Mesodermal cell (in vitro differentiated cells): ENCODE results near the gene INPP5D.
"Not testable (repeated sequence)": the region's sequence is repeated elsewhere in the genome, so short reads cannot be mapped to it uniquely, and the experiment has no call there.

Experiments used
- H3K27ac ChIP-seq: 2 replicates; pipeline ENCODE4 v1.7.0; 2013; ENCODE audit warnings: mild to moderate bottlenecking, low read depth, low read length, moderate library complexity; ENCODE audit not compliant: severe bottlenecking
- H3K36me3 ChIP-seq: 2 replicates; pipeline ENCODE4 v1.7.1; 2013; ENCODE audit warnings: mild to moderate bottlenecking, low read length, moderate library complexity; ENCODE audit not compliant: control insufficient read depth, insufficient read depth
- H3K4me1 ChIP-seq: one replicate; pipeline ENCODE4 v1.7.1; 2013; ENCODE audit warnings: mild to moderate bottlenecking, low read length; ENCODE audit not compliant: insufficient read depth, control insufficient read depth, poor library complexity, severe bottlenecking
- H3K4me3 ChIP-seq: 2 replicates; pipeline ENCODE4 v1.7.0; 2013; ENCODE audit warnings: low read length, control low read depth, mild to moderate bottlenecking; ENCODE audit not compliant: insufficient read depth, poor library complexity, severe bottlenecking; ENCODE audit errors: extremely low read depth
- H3K9me3 ChIP-seq: 2 replicates; pipeline ENCODE4 v1.7.1; 2013; ENCODE audit warnings: mild to moderate bottlenecking, low read length, moderate library complexity; ENCODE audit not compliant: control insufficient read depth
- WGBS, 2 experiments: methylation state at CpG; one replicate each; pipeline ENCODE4 v1.1.5; 2013; ENCODE audit warnings: missing lambda C conversion rate in 2 of 2; ENCODE audit not compliant: insufficient coverage in 2 of 2; 5-methylcytosine and 5-hydroxymethylcytosine counted together

INPP5D gene

DNA sequence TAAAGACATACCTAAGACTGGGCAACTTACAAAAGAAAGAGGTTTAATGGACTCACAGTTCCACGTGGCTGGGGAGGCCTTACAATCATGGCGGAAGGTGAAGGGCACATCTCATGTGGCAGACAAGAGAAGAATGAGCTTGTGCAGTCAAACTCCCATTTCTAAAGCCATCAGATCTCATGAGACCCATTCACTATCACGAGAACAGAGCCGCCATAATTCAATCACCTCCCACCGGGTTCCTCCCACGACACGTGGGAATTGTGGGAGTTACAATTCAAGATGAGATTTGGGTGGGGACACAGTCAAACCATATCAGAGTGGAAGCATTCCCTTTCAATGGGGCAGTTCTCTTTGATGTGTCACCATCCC, 39.7 kb downstream of the INPP5D start:
- not testable (repeated sequence) for H3K36me3 ChIP-seq, H3K27ac ChIP-seq, H3K9me3 ChIP-seq, H3K4me3 ChIP-seq, H3K4me1 ChIP-seq
- WGBS, 2 experiments = 90 to 95% methylated on average over 2 to 7 of the region's 7 CpGs

DNA sequence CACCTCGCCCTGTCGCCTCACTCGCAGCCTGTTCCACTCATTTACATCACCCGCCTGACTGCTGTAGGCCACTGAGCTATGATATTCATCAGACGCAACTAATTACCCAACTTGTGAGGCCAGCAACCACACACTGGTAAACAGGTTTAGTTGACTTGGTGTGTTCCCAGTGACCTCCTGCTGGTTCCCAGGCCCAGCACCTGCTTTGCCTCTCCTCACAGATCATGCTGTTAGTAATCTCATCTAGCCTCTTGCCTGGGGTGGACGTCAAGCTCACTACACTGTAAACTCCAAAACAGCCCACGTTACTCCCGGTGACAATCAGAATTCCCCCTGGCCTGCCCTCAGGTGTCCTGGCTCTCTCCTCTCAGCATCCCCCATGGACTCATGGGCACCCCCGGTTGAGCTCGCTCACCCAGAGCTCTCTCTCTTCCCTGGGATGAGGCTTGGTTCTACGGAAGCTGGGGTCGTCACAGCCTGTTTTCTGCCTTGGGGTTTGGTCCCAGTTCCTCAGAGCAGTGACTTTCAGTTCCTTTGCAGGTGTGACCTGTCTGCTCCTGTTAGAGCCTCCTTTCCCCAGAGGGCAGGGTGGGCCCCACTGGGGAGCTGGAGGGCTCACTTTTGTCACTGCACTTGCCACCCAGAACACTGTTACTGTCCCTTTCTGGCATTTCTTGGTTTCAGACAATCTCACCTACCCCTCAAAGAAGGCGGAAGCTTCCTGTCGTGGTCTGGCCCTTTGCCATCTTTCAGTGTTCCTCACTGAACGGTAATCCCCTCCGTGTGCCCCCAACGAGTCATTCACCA, 40.3 kb downstream of the INPP5D start:
- Histone ChIP-seq H3K9me3 (no peaks in the 10 kb centered on the region), H3K4me1 (no peaks in the 10 kb centered on the region), H3K4me3 (no peak overlapping the region), H3K27ac (no peak overlapping the region), H3K36me3 (no peaks in the 10 kb centered on the region)
- WGBS, 2 experiments = 89 to 95% methylated on average over 16 to 17 of the region's 17 CpGs

DNA sequence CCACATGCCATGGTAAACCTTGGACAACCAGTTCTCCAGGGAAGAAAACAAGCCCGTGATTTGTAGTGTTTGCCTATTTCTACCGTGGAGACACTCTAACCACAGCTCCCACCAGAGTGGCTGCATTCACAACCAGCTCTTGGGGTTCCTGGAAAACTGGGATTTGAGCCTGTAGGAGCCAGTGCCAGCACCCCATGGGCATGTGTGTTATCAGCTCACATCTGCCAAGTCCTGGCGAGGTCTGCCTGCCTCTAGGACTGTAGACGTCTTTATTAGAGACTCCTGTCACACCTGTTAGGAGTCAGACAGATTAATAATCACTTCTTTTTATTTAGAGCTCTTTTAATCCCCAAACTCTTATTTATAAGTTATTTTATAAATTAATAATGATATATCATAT, 41.0 kb downstream of the INPP5D start:
- Histone ChIP-seq H3K4me1 (no peaks in the 10 kb centered on the region), H3K4me3 (no peak overlapping the region), H3K36me3 (no peaks in the 10 kb centered on the region), H3K27ac (no peak overlapping the region), H3K9me3 (no peaks in the 10 kb centered on the region)
- WGBS, 2 experiments = 92 to 94% methylated on average over 2 to 3 of the region's 4 CpGs

DNA sequence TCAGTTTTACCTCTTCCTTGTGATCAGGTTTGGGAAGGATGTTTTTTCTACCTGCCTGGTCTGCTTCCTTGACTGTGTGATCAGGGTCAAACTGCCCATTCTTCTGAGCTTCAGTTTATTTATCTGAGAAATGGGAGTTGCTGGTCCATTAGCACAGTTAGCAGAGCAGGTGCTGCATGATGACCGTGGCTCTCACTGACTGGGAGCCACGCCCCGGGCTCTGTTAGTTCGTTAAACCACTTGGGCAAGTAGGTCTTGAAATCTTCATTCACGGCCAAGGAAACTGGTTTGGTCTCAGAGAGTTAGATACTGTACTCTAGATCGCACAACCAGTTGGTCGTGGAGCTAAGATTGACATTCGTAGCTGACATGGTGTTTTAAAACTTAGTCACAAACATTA, 41.7 kb downstream of the INPP5D start:
- 85% methylated on average over 7 of the region's 8 CpGs for WGBS, 2 experiments
- Histone ChIP-seq H3K4me3 (no peak overlapping the region), H3K36me3 (no peaks in the 10 kb centered on the region), H3K27ac (no peak overlapping the region), H3K4me1 (no peaks in the 10 kb centered on the region), H3K9me3 (no peaks in the 10 kb centered on the region)

DNA sequence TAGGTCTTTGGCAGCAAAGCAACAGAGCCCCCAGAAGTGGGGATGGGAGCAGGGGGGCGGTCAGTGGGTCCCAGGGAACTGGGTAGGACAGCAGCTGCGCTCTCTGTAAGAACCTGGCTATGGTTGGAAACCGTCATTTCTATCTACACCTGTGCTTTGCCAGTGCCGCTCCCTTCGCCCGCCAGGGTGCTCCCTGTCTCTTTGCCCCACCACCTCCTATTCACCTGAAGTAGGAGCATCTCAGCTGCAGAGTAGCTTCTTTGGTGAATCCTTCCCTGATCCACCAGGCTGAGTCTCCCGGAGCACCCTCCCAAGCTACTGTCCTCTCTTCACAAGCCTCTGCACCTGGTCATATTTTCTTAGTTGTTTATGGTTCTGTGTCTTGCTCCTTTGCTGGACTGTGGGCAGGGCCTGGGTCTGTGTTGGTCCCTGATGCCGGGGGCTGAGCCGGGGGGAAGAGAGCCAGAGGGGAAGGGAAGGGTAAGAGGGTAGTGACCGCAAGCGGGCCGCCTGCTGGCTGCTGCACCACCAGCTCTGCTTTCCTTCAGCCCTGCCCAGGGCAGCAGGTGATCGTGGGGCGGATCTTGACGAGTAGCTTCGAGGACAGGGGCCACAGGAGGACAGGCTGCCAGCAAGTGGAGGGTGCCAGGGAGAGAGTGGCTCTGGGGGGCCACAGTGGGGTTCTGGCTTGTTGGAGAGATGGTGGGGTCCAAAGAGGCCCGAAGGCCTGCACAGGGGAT, 45.2 kb downstream of the INPP5D start:
- H3K9me3 ChIP-seq = no peaks in the 10 kb centered on the region
- 89 to 91% methylated on average over 13 to 15 of the region's 17 CpGs for WGBS, 2 experiments
- H3K27ac ChIP-seq = no peak overlapping the region
- H3K4me3 ChIP-seq = no peak overlapping the region
- H3K36me3 ChIP-seq = no peaks in the 10 kb centered on the region
- no peaks in the 10 kb centered on the region for H3K4me1 ChIP-seq

DNA sequence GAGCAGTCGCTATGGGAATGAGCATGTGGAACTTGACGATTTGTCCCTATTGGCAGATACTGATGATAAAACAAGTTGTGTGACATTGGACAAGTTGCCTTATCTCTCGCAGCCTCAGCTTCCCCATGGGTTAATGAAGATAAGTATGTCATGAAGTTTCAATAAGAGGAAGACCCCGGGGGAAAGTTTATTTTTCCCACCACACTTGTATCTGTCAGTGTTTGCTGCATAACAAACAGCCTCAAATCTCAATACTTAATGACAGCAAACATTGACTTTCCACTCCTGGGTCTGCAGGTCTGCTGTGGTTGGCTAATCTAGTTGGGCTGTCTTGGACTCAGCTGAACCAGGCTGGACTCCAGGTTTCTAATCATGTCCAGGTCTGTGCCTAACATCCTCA, 45.8 kb downstream of the INPP5D start:
- 93 to 94% methylated on average over 2 to 4 of the region's 4 CpGs for WGBS, 2 experiments

DNA sequence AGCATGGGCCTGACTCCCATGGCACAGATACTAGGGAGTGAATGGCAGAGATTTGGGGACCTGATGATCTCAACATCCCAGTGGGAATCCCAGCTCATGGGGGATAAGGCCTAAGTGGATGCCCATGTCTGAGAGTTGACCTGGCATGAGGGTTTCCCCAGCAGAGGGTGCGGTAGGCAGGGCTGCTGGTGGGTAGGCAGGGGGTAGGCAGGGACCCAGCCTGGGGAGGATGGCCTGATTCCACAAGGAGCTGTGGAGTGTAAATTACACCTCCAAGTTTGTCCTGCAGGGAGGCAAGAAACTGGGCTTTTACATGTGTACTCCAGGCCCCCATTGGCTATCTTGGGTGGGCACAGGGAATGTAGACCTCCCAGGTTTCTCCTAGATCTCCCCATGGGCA, 46.9 kb downstream of the INPP5D start:
- 86 to 100% methylated on average over 1 of the region's 1 CpG for WGBS, 2 experiments
- H3K27ac ChIP-seq = no peak overlapping the region
- H3K4me1 ChIP-seq = no peaks in the 10 kb centered on the region
- H3K4me3 ChIP-seq = no peak overlapping the region
- H3K36me3 ChIP-seq = no peaks in the 10 kb centered on the region
- no peaks in the 10 kb centered on the region for H3K9me3 ChIP-seq

More for the DNA sequence above, 45.8 kb downstream of the INPP5D start:
- H3K9me3 ChIP-seq = no peaks in the 10 kb centered on the region
- no peaks in the 10 kb centered on the region for H3K4me1 ChIP-seq
- no peak overlapping the region for H3K4me3 ChIP-seq
- H3K27ac ChIP-seq = no peak overlapping the region
- no peaks in the 10 kb centered on the region for H3K36me3 ChIP-seq

DNA sequence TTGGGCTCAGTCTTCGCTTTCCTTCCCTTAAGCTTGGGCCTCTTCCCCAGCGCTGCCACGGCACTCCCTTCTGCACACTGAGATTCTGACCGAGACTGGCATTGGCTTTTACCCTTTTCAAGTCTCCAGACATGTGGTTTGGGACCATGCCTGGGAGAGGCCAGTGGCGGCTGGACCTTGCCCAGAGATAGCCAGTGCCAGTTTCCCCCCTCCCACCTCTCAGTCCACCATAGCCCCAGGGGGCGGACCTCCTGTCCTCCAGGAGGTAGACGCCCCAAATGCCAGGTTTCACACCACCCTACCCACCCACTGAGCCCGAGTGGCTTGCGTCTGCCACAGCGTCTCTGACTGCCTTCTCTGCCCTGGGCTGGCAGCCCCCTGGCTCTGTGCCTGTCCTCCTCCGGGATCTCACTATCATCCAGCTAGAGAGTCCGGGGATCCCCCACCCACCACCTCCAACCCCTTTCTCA, 47.7 kb downstream of the INPP5D start:
- no peaks in the 10 kb centered on the region for H3K9me3 ChIP-seq
- no peak overlapping the region for H3K27ac ChIP-seq
- no peaks in the 10 kb centered on the region for H3K4me1 ChIP-seq
- WGBS, 2 experiments = 93% methylated on average over 10 to 11 of the region's 12 CpGs
- no peaks in the 10 kb centered on the region for H3K36me3 ChIP-seq
- H3K4me3 ChIP-seq = no peak overlapping the region

DNA sequence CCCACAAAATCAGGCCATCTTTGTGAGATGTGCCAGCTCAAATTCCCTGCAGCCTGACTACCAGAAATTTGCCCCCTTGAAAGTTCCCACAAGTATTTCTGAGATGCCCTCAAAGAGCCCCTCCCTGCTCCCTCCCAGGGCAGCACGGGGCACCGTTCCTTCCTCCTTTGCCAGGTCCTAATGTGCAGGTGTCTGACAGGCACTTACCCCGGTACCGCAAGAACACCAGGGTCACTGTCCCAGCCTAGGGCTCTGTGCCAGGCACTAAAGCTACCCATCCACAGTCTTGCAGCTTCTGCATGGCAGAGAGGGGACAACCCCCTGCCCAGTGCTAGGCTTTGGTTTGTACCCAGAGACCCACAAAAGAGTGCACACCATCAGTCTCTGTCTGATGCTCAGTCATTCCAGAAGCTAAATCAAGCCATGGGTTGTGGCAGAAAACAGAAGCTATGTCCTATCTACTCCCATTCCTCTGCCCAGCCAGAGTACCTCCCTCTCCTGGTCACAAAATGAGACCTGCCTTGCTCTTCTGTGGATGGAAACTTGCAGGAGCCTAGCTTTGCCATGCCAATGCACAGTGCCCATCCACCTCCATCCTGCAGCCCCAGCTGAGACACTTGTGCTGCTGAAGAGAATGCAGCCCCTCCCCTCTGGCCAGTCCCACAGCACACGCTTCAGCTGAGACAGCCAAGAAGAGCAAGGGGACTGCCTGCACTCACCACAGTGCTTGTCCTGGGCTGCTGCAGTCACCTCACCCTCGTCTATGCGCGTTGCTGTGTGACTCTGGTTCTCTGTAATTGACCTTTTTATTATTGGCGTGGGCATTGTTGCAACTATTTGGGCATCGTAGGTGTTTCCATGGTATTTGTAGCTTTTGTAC, 48.7 kb downstream of the INPP5D start:
- Histone ChIP-seq H3K36me3 (no peaks in the 10 kb centered on the region), H3K4me1 (no peaks in the 10 kb centered on the region), H3K9me3 (no peaks in the 10 kb centered on the region), H3K27ac (no peak overlapping the region), H3K4me3 (no peak overlapping the region)
- 82 to 92% methylated on average over 7 to 9 of the region's 10 CpGs for WGBS, 2 experiments

DNA sequence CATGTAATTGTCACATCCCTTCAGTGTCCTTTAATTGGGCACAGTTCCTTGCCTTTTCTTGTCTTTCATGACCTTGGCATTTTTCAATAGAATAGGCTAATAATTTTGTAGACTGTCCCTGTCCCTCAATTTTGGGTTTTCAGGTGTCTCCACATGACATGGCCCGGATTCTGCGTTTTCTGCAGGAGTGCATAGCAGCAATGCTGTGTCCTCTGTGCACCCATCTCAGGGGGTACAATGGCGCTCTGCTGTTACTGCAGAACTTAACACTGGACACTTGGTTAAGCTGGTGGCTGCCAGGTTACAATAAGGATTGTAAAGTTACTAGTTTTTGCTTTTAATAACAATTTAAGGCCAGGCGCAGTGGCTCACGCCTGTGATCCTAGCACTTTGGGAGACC, 51.3 kb downstream of the INPP5D start:
- no peaks in the 10 kb centered on the region for H3K9me3 ChIP-seq
- H3K36me3 ChIP-seq = no peaks in the 10 kb centered on the region
- WGBS, 2 experiments = 93 to 96% methylated on average over 5 of the region's 5 CpGs
- H3K27ac ChIP-seq = no peak overlapping the region
- H3K4me1 ChIP-seq = no peaks in the 10 kb centered on the region
- no peak overlapping the region for H3K4me3 ChIP-seq
